Measurements from ENCODE around the gene PPP4R4.
"Not testable (repeated sequence)": the region's sequence is repeated elsewhere in the genome, so short reads cannot be mapped to it uniquely, and the experiment has no call there.

Gene PPP4R4

DNA sequence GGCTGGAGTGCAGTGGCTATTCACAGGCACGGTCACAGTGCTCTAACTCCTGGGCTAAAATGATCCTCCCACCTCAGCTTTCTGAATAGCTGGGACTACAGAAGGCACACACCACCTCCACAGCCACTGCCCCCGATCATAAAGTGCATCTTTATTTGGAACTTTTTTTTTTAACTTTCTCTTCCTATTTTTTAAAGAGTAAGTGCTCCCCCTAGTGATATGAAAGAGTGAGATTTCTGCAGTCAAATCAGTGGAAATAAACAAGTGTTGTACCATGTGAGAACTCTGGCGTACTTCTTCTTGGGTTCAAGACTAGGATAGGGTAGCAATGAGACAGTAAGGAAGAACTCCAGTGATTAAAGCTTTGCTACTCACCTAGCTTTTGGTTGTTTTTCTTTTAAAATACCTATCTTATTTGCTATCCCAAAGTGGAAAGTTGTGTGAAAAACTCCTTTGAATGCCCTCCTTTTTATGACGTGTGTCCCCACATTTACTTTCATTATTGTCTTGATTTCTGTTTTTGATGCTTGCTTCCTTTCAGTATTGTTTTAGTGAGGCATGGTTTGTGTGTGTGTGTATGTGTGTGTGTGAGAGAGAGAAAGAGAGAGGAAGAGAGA, 6.6 kb downstream of the PPP4R4 start:
- FAIRE-seq (peak; percentile 85), DNase-seq (ENCODE audit: insufficient read length, low spot score) (peak; percentile 25)
- no peak for TF ChIP-seq POLR2A (IDR thresholded peaks at IDR 0.05; ENCODE audit: low read depth, low read length)

DNA sequence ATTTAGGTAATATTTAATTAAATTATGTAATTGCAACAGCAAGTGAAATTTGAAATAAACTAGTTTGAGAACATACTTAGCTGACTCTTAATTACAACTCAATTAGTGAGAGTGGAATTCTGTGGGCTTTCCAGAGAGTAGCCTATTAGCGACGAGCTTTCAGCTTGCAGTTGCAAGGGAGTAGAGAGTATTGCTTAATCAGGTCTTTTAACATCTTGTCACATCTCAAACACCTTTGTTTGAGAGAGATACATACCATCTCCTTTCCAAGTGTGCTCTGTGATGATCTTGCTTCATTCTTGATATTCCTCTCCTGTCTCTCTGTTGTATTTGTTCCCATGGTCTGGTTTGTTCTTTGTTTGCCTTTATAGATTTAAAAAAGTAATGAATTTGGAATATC, 7.7 kb downstream of the PPP4R4 start:
- FAIRE-seq: no peak
- TF ChIP-seq POLR2A (IDR thresholded peaks at IDR 0.05; ENCODE audit: low read depth, low read length): no peak

DNA sequence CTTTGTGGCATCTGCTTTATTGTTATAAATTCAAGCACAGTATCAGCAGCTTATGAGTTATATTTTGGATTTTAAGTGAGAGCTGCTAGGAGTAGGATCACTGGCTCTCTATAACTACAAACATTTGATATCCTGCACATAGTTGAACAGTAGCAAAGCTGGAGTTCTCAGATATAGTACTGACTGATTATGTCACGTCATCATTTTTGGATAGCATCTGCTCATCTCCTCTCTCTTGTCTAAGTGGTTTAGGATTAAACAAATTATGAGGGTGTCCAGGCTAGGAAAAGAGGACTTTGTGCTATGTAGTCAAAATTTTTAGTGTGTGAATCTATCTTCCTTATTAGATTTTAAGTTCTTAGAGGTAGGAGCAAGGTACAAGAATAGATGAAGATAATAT, 18.4 kb downstream of the PPP4R4 start:
- TF ChIP-seq POLR2A (IDR thresholded peaks at IDR 0.05; ENCODE audit: low read depth, low read length): no peak
- FAIRE-seq: no peak
- DNase-seq (ENCODE audit: insufficient read length, low spot score): no peak

More for the DNA sequence above, 7.7 kb downstream of the PPP4R4 start:
- DNase-seq (ENCODE audit: insufficient read length, low spot score): no peak

DNA sequence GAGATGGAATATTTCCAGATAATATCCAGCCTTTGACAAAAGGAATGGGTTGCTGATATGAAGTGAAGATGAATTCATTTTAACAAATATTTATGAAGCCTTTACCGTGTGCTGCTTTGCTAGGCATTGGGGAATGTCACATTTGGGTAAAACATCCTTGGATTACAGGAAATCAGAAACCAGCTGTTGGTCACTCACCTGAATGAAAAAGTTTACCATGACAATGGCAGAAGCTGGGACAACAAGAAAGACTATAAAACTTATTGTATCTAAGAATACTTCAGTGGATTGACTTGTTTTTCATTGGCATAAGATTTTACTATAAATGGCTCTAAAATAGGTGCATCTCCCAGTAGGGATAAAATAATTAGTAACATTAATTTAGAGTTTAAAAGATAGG, 19.7 kb downstream of the PPP4R4 start:
- TF ChIP-seq POLR2A (IDR thresholded peaks at IDR 0.05; ENCODE audit: low read depth, low read length): no peak
- DNase-seq (ENCODE audit: insufficient read length, low spot score) (no peak), FAIRE-seq (no peak)

DNA sequence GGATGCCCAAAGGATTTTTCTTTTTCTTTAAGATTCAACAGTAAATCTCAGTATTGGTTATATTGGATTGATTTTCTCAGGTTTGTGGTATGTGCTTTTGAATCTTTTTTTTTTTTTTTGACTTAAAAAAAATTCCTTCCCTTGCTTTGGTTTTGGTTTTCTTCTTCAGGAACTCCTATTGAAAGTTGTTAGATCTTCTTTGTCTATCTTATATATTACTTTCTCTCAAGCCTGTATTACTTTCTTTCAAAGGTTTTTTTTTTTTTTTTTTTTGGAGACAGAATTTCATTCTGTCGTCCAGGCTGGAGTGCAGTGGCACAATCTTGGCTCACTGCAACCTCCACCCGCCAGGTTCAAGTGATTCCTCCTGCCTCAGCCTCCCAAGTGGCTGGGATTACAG, 21.9 kb downstream of the PPP4R4 start:
- FAIRE-seq (no peak), DNase-seq (ENCODE audit: insufficient read length, low spot score) (no peak)
- TF ChIP-seq POLR2A (IDR thresholded peaks at IDR 0.05; ENCODE audit: low read depth, low read length): no peak

DNA sequence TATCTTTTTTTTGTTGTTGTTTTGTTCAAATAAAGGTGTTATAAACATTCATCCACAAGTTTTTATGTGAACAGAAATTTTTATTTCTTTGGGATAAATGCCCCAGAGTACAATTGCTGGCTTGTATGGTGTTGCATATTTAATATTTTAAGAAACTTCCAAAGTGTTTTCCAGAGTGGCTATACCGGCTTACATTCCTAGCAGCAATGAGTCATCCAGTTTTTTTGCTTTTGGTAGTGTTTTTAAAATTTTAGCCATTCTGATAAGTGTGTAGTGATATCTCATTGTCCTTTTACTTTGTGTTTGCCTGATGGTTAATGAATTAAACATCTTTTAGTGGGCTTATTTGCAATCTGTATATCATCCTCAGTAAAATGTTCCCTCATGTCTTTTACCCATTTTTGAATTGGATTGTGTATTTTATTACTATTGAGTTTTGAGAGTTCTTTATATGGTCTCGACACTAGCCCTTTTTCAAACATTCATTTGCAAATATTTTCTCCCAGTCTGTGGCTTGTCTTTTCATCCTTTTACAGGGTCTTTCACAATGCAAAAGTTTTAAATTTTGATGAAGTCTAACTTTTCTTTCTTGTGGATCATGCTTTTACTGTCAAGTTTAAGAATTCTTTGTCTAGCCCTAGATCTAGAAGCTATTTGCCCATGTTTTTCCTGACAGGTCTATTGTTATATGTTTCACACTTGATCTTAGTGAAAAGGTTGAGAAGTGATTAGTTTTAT, 29.5 kb downstream of the PPP4R4 start:
- no peak for DNase-seq (ENCODE audit: insufficient read length, low spot score)
- TF ChIP-seq POLR2A (IDR thresholded peaks at IDR 0.05; ENCODE audit: low read depth, low read length): no peak

DNA sequence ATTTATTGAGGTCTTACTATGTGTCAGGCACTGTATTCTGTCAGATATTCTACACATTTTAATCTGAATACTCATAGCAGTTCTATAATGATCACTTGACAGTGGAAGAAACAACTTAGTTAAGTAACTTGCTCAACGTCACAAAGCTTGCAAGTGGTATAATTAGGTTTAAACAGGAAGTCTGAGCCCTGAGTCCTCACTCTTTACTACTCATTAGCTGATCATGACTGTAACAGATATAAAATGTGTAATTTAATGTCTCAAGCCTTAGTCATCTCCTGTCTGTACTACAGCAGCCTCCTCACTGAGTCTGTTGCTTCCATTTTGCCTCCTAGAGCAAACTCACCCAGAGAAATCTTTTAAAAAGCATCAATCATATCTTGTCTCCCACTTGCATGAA, 38.9 kb downstream of the PPP4R4 start:
- no peak for TF ChIP-seq POLR2A (IDR thresholded peaks at IDR 0.05; ENCODE audit: low read depth, low read length)
- DNase-seq (ENCODE audit: insufficient read length, low spot score): no peak
- no peak for FAIRE-seq

More for the DNA sequence above, 29.5 kb downstream of the PPP4R4 start:
- no peak for FAIRE-seq

DNA sequence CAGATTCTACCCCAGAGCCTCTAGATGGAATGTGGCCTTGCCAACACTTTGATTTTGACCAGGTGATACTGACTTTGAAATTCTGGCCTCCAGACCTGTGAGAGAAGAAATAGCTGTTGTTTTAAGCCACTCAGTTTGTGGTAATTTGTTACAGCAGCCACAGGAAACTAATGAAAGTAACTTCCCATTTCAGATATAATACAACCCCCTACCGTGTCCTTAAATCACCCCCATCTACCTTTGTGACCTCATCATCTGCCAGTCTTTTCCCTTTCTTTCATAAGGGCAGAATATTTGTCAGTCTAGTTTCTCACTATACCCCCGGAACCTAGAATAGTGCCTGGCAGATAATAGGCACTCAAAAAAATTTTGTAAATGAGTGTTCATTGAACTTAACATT, 39.6 kb downstream of the PPP4R4 start:
- DNase-seq (ENCODE audit: insufficient read length, low spot score): no peak
- TF ChIP-seq POLR2A (IDR thresholded peaks at IDR 0.05; ENCODE audit: low read depth, low read length): no peak
- no peak for FAIRE-seq

DNA sequence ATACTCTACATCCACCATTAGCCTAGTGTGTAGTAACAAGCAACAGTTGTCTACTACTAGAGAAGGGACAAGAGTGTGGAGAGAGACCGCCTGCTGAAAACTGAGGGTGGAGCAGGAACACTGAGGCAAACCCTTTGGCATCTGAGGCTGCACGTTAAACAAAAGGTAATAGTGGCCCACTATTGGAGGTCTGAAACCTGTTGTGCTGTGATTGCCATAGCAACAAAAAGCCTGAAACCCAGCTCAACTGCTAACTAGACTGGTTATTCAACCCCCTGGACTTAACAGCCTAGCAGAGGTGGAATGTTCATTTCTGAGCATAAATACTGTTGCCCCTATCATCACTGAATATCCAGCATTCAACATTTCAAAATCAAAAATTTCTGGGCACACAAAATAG, 43.0 kb downstream of the PPP4R4 start:
- TF ChIP-seq POLR2A (IDR thresholded peaks at IDR 0.05; ENCODE audit: low read depth, low read length): no peak
- FAIRE-seq (no peak), DNase-seq (ENCODE audit: insufficient read length, low spot score) (no peak)

DNA sequence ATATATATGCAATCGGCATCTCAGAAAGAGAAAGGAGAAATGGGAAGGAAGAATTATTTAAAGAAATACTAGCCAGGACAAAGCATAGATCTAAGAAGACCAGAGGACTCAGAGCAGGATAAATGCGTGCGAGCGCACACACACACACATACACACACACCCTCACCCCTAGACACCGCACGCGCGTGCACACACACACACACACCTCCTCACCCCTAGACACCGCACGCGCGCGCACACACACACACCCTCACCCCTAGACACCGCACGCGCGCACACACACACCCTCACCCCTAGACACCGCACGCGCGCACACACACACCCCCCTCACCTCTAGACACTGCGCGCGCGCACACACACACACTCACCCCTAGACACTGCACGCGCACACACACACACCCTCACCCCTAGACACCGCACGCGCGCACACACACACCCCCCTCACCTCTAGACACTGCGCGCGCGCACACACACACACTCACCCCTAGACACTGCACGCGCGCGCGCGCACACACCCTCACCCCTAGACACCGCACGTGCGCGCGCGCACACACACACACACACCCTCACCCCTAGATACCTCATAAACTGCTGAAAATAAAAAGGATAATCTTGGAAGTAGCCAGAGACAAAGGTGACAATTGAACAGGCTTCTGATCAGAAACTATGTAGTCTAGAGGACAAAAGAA, 44.2 kb downstream of the PPP4R4 start:
- FAIRE-seq; DNase-seq (ENCODE audit: insufficient read length, low spot score): not testable (repeated sequence)

DNA sequence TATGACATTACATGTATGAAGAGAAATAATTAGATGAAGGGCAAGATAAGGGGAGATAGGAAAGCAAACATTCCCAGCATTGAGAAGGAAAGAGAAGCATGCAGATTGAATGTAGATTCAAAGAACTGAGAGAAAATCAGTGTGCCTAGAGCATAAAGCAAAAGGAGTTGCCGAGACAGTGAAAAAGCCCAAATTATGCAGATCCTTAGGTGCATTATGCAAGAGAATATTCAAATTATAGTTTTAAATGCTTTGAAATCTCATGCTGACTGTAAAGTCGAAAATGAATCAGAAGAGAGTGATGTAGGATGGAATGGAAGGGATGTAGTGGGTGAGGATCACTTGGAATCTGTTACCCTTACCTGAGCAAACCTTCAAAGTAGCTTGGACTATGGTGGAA, 49.9 kb downstream of the PPP4R4 start:
- FAIRE-seq (no peak), DNase-seq (ENCODE audit: insufficient read length, low spot score) (no peak)
- no peak for TF ChIP-seq POLR2A (IDR thresholded peaks at IDR 0.05; ENCODE audit: low read depth, low read length)

DNA sequence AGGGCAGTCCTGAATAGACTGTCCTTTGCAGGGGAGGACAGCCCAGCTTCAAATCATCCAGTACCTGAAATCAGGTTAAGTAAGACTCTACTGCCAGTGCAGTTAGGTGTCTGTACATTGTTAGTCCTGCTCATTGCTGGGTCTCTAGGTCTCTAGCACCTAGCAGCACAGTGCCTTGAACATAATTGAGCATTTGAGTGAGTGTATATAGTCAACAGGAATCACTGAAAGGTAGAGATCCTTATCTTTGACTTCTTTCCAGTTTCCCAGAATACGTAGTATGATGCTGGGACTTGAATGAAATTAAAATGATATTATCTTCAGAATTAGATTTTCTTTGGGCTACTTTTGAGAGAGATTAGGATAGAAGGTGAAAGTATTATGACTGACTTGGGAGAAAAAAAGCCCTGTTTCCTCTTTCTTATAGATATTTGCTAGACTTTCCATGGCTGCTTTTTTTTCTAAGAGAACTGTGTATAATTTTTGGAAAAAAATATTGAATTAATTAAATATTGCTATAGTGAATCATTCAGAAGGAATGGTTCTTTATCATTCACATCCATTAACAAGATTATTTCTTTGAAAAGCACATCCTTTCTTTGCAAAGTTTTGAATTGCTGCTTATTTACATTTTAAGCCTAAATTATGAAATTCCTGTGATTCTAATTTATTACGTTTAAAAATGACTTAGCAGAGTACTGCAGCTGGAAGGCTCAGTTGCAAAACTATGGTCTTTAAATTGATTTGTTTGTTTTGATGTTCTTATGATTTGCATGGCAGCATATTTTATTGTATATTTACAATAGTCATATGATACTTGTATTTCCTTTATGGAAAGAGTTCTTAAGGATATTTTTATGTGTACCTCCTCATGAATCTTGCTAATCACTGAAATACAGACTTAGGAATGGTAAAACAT, 51.6 kb downstream of the PPP4R4 start:
- DNase-seq (ENCODE audit: insufficient read length, low spot score): no peak
- FAIRE-seq: no peak
- no peak for TF ChIP-seq POLR2A (IDR thresholded peaks at IDR 0.05; ENCODE audit: low read depth, low read length)

DNA sequence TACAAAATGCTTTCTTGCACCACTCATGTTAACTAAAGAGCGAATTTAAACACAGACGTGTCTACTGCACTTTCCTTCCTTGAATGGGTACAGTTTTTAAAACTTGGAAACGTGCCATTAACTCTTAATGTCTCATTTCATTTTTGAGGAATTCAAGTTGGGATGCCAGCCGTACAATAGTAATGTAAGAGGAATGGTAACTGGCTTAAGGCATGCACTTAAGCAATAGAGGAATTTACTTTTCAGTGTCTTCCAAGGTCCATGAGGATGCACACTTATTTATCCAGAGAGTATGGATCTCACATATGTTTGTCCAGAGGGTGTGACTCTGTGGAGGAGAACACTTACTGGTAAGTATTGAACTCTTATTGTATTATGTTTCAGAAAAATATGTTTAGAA, 52.9 kb downstream of the PPP4R4 start:
- TF ChIP-seq POLR2A (IDR thresholded peaks at IDR 0.05; ENCODE audit: low read depth, low read length): no peak
- DNase-seq (ENCODE audit: insufficient read length, low spot score) (no peak), FAIRE-seq (no peak)

DNA sequence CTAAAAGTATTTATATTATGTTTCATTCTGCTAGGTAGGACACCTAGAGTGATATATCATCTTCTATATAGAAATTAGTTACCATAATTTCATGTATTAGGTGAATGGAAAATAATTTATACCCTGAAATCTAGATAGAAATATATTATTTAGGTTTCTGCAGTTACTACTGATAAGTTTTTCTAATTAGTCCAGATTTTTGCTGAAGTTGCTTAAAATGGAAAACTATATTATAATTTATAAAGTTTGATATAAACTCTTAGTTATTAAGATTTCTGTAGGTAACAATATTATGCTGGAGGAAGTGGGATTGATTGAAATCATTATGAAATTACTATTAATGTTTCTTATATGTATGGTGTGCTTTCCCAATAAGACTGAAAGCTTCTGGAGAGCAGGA, 62.9 kb downstream of the PPP4R4 start:
- TF ChIP-seq POLR2A (IDR thresholded peaks at IDR 0.05; ENCODE audit: low read depth, low read length): no peak
- no peak for FAIRE-seq
- no peak for DNase-seq (ENCODE audit: insufficient read length, low spot score)
